SK-N-MC (cell line): Measurements from ENCODE around the gene MON1B.

Source experiments
- DNase-seq: peaks from one replicate; pipeline ENCODE4 v3.0.0-alpha.2; 2011; ENCODE audit warnings: low read depth, low spot score
- H3K27ac ChIP-seq: fragments of 200-600 bp; sonication (generic); 2 replicates; pipeline ENCODE4 v1.5.1; 2016; ENCODE audit warnings: mixed run types
- H3K36me3 ChIP-seq: fragments of 200-600 bp; sonication (generic); 2 replicates; pipeline ENCODE4 v1.6.1; 2017; ENCODE audit warnings: antibody characterized with exemption, low read length, mixed read lengths; ENCODE audit not compliant: insufficient read depth
- H3K4me3 ChIP-seq: fragments of 200-600 bp; sonication (generic); 2 replicates; pipeline ENCODE4 v1.5.1; 2016
- H3K9ac ChIP-seq: fragments of 200-600 bp; sonication (generic); 2 replicates; pipeline ENCODE4 v1.8.0; 2017; ENCODE audit warnings: mixed run types, mixed read lengths; ENCODE audit not compliant: insufficient read length
- H3K9me3 ChIP-seq: fragments of 200-600 bp; sonication (generic); 2 replicates; pipeline ENCODE4 v1.6.1; 2017; ENCODE audit warnings: low read depth, mild to moderate bottlenecking, antibody characterized with exemption, low read length, moderate library complexity, mixed read lengths
- EZH2 ChIP-seq: fragments of 200-600 bp; sonication (generic); IDR thresholded peaks from one replicate; pipeline ENCODE4 v1.6.1; 2017; ENCODE audit warnings: antibody characterized with exemption
- FOXP2 ChIP-seq: optimal IDR thresholded peaks from 2 replicates; pipeline ENCODE3; 2011; ENCODE audit warnings: mild to moderate bottlenecking, moderate library complexity; ENCODE audit not compliant: insufficient read depth; ENCODE audit errors: extremely low read length, control extremely low read depth
- POLR2AphosphoS5 ChIP-seq: IDR thresholded peaks from 2 replicates; pipeline ENCODE4 v1.6.1; 2012; ENCODE audit warnings: mild to moderate bottlenecking, low read depth, low read length, borderline replicate concordance

The MON1B gene

GRCh38 chr16:77191259-77191969 is 424 bp downstream of the MON1B start:
- DNase-seq, result no peak
- Histone ChIP-seq H3K36me3 (no peaks in the 10 kb centered on the region; the same call in 1 of the 2 replicates), H3K9ac (peak overlapping the region; percentile 84), H3K4me3 (peak overlapping the region; percentile 79), H3K9me3 (no peaks in the 10 kb centered on the region), H3K27ac (peak overlapping the region; percentile 93)
- TF ChIP-seq FOXP2 (no peak), EZH2 (no peak), POLR2AphosphoS5 (no peak)

GRCh38 chr16:77193377-77193776 is 2.4 kb downstream of the MON1B start:
- no peak for DNase-seq
- TF ChIP-seq POLR2AphosphoS5 (no peak), FOXP2 (no peak), EZH2 (no peak)
- Histone ChIP-seq H3K9me3 (no peaks in the 10 kb centered on the region), H3K36me3 (no peaks in the 10 kb centered on the region; the same call in 1 of the 2 replicates), H3K9ac (no peak overlapping the region), H3K4me3 (no peak overlapping the region), H3K27ac (no peak overlapping the region)

- Histone ChIP-seq H3K36me3 (no peaks in the 10 kb centered on the region; the same call in 1 of the 2 replicates), H3K9me3 (no peaks in the 10 kb centered on the region), H3K4me3 (no peak overlapping the region), H3K27ac (no peak overlapping the region), H3K9ac (no peak overlapping the region)
- TF ChIP-seq FOXP2, result no peak
- no peak for TF ChIP-seq EZH2
- TF ChIP-seq POLR2AphosphoS5, result no peak
- DNase-seq, result no peak
Observed at GRCh38 chr16:77194295-77195231, 3.6 kb downstream of the MON1B start.

- Histone ChIP-seq H3K4me3 (no peak overlapping the region), H3K36me3 (no peaks in the 10 kb centered on the region; the same call in 1 of the 2 replicates), H3K9ac (no peak overlapping the region), H3K9me3 (no peaks in the 10 kb centered on the region), H3K27ac (no peak overlapping the region)
- TF ChIP-seq POLR2AphosphoS5 (no peak), FOXP2 (no peak), EZH2 (no peak)
- DNase-seq, result no peak
Observed at GRCh38 chr16:77195411-77195810, 4.4 kb downstream of the MON1B start.

- Histone ChIP-seq H3K9me3 (no peaks in the 10 kb centered on the region), H3K36me3 (no peaks in the 10 kb centered on the region; the same call in 1 of the 2 replicates), H3K4me3 (no peak overlapping the region), H3K9ac (no peak overlapping the region), H3K27ac (no peak overlapping the region)
- TF ChIP-seq EZH2, result no peak
- TF ChIP-seq FOXP2, result no peak
- no peak for TF ChIP-seq POLR2AphosphoS5
- DNase-seq, result no peak
Observed at GRCh38 chr16:77197747-77198146, 6.8 kb downstream of the MON1B start.

- DNase-seq, result no peak
- H3K36me3 ChIP-seq, result no peaks in the 10 kb centered on the region; the same call in 1 of the 2 replicates
- H3K4me3 ChIP-seq, result no peak within 1 kb of the TSS
- H3K9me3 ChIP-seq, result no peaks in the 10 kb centered on the region
- TF ChIP-seq EZH2 (no peak), FOXP2 (no peak), POLR2AphosphoS5 (no peak)
- H3K9ac ChIP-seq, result no peak within 1 kb of the TSS
- no peak within 1 kb of the TSS for H3K27ac ChIP-seq
Observed at GRCh38 chr16:77199211-77199610, 8.2 kb downstream of the MON1B start, which contains the start of gene SYCE1L. Gene SYCE1L, plus strand, starts transcription at chr16:77199408. Its CDS starts 44 bp downstream, at chr16:77199452.

GRCh38 chr16:77206533-77206932 is 15.5 kb downstream of the MON1B start:
- TF ChIP-seq POLR2AphosphoS5, result no peak
- TF ChIP-seq EZH2, result no peak
- TF ChIP-seq FOXP2, result no peak
- Histone ChIP-seq H3K27ac (no peak overlapping the region), H3K36me3 (no peaks in the 10 kb centered on the region), H3K4me3 (no peak overlapping the region), H3K9ac (no peak overlapping the region), H3K9me3 (no peaks in the 10 kb centered on the region)
- no peak for DNase-seq

- H3K9ac ChIP-seq, result no peak overlapping the region
- H3K27ac ChIP-seq, result no peak overlapping the region
- TF ChIP-seq FOXP2 (no peak), EZH2 (no peak), POLR2AphosphoS5 (no peak)
- no peaks in the 10 kb centered on the region for H3K9me3 ChIP-seq
- no peak overlapping the region for H3K4me3 ChIP-seq
- no peaks in the 10 kb centered on the region for H3K36me3 ChIP-seq
- no peak for DNase-seq
Observed at GRCh38 chr16:77207030-77207429, 16.0 kb downstream of the MON1B start.
